ENCODE results near the gene FMNL3.

The FMNL3 gene

GRCh38 chr12:49684310-49684854 is 22.8 kb downstream of the FMNL3 start:
- Histone ChIP-seq H3K27ac (no peak overlapping the region), H3K4me3 (no peak overlapping the region)
- no peak for DNase-seq (ENCODE audit: low spot score)
- no peak for TF ChIP-seq CTCF (IDR thresholded peaks at IDR 0.05)

- DNase-seq (ENCODE audit: low spot score) = no peak
- Histone ChIP-seq H3K4me3 (no peak overlapping the region), H3K27ac (no peak overlapping the region)
- TF ChIP-seq CTCF (IDR thresholded peaks at IDR 0.05) = no peak
Observed at GRCh38 chr12:49683599-49684309, 23.5 kb downstream of the FMNL3 start.

GRCh38 chr12:49680075-49680474 is 27.1 kb downstream of the FMNL3 start:
- Histone ChIP-seq H3K27ac (no peak overlapping the region), H3K4me3 (no peak overlapping the region)
- TF ChIP-seq CTCF (IDR thresholded peaks at IDR 0.05) = no peak
- no peak for DNase-seq (ENCODE audit: low spot score)

DNA sequence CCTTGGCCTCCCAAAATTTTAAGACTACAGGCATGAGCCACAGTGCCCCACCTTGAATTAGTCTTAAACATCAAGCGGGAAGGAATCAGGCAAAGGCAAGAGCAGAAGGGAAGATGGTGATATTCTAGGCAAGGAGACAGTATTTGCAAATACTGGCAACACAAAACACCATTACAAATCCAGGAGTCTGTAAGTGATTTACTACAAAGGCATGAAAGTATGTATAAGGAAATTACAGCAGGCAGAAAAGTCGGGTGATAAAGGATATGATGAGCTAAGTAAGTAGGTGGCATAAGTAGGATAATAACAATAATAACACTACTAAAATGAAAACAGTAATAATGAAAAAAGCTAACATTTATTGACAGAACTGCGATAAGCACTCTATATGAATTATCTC is 28.5 kb downstream of the FMNL3 start:
- H3K27ac ChIP-seq = no peak overlapping the region

GRCh38 chr12:49675137-49675536 is 32.1 kb downstream of the FMNL3 start:
- DNase-seq (ENCODE audit: low spot score) = no peak
- peak overlapping the region; percentile 88 to 92 for H3K27ac ChIP-seq

More for the DNA sequence above, 28.5 kb downstream of the FMNL3 start:
- no peak for DNase-seq (ENCODE audit: low spot score)
- no peak for TF ChIP-seq CTCF (IDR thresholded peaks at IDR 0.05)
- no peak overlapping the region for H3K4me3 ChIP-seq

GRCh38 chr12:49674318-49674981 is 32.8 kb downstream of the FMNL3 start:
- Histone ChIP-seq H3K4me3 (peak overlapping the region; percentile 21), H3K27ac (peak overlapping the region; percentile 88 to 92)
- no peak for DNase-seq (ENCODE audit: low spot score)
- no peak for TF ChIP-seq CTCF (IDR thresholded peaks at IDR 0.05)

More at GRCh38 chr12:49675137-49675536, 32.1 kb downstream of the FMNL3 start:
- no peak for TF ChIP-seq CTCF (IDR thresholded peaks at IDR 0.05)
- no peak overlapping the region for H3K4me3 ChIP-seq
